ENCODE results near the gene MAB21L4. TPM values are rescaled to one million over a fixed set of nuclear protein-coding genes. Genes with fewer than 3 reads are reported as not detected.

MAB21L4 gene
- total RNA-seq, 1 donor from 2014 or later: not detected

DNA sequence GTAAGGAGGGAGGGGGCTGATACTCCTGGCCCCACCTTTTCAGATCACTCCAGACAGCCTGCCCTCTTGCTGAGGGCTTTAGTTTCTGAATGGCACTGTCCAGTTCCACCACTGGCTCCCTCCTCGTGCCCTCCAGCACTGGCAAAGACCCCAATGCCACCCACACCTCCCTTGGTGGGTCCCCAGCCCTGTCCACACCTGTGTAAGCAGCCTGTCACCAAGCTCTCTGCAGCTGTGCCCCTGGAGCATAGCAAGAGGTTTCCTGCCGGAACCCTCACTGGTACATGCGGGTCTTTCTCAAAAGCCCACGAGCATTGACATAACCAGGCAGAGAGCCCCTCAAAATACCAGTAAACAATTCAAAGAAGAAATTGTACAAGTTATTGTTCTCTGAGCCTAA is 58.3 kb downstream of the MAB21L4 start:
- Mint-ChIP-seq H3K36me3 (ENCODE audit: low read depth) (no peaks in the 10 kb centered on the region), H3K4me3 (no peak overlapping the region), H3K4me1 (peaks cover 4% of the 10 kb centered on the region), H3K27me3 (ENCODE audit: low read depth) (peaks cover 18% of the 10 kb centered on the region), H3K27ac (ENCODE audit: unreplicated experiment) (no peak overlapping the region), H3K9me3 (no peaks in the 10 kb centered on the region)
- no peak for DNase-seq (ENCODE audit: low read depth, low spot score)
- TF ChIP-seq, protein P1, sequence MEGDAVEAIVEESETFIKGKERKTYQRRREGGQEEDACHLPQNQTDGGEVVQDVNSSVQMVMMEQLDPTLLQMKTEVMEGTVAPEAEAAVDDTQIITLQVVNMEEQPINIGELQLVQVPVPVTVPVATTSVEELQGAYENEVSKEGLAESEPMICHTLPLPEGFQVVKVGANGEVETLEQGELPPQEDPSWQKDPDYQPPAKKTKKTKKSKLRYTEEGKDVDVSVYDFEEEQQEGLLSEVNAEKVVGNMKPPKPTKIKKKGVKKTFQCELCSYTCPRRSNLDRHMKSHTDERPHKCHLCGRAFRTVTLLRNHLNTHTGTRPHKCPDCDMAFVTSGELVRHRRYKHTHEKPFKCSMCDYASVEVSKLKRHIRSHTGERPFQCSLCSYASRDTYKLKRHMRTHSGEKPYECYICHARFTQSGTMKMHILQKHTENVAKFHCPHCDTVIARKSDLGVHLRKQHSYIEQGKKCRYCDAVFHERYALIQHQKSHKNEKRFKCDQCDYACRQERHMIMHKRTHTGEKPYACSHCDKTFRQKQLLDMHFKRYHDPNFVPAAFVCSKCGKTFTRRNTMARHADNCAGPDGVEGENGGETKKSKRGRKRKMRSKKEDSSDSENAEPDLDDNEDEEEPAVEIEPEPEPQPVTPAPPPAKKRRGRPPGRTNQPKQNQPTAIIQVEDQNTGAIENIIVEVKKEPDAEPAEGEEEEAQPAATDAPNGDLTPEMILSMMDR (conservative IDR thresholded peaks at IDR 0.05): no peak

GRCh38 chr2:240836781-240837467 is 59.0 kb downstream of the MAB21L4 start:
- H3K27ac Mint-ChIP-seq (ENCODE audit: unreplicated experiment): no peak overlapping the region
- H3K27me3 Mint-ChIP-seq (ENCODE audit: low read depth): peaks cover 14% of the 10 kb centered on the region
- TF ChIP-seq, protein P1 (conservative IDR thresholded peaks at IDR 0.05): no peak
- no peak overlapping the region for H3K4me3 Mint-ChIP-seq
- no peaks in the 10 kb centered on the region for H3K9me3 Mint-ChIP-seq
- DNase-seq (ENCODE audit: low read depth, low spot score): no peak
- no peaks in the 10 kb centered on the region for H3K36me3 Mint-ChIP-seq (ENCODE audit: low read depth)
- peaks cover 4% of the 10 kb centered on the region for H3K4me1 Mint-ChIP-seq

Other genes with a start within 250 kb of the MAB21L4 start
- gene AQP12B, start 213.3 kb downstream of the MAB21L4 start, total RNA-seq: not detected in 2 replicates
- gene AQP12A, start 204.3 kb downstream of the MAB21L4 start, total RNA-seq: not detected in 2 replicates
- 90.9 and 91.3 TPM in 2 replicates for gene KIF1A, start 75.9 kb downstream of the MAB21L4 start, total RNA-seq
- gene AGXT, start 27.3 kb downstream of the MAB21L4 start, total RNA-seq: not detected in 2 replicates
- gene CROCC2, start 10.2 kb upstream of the MAB21L4 start, total RNA-seq: not detected in 2 replicates
- gene SNED1, start 102.5 kb upstream of the MAB21L4 start, total RNA-seq: 0.16 and 0.30 TPM in 2 replicates
- 43.7 and 46.2 TPM in 2 replicates for gene MTERF4, start 206.1 kb upstream of the MAB21L4 start, total RNA-seq

Measured in neural crest cell (in vitro differentiated cells).